ENCODE data around the gene OR51B2. TPM values are rescaled to one million over a fixed set of nuclear protein-coding genes. Genes with fewer than 3 reads are reported as not detected.
"Not testable (repeated sequence)": the region's sequence is repeated elsewhere in the genome, so short reads cannot be mapped to it uniquely, and the experiment has no call there.

Gene OR51B2
- not detected for total RNA-seq
- long read RNA-seq, result 0 reads

DNA sequence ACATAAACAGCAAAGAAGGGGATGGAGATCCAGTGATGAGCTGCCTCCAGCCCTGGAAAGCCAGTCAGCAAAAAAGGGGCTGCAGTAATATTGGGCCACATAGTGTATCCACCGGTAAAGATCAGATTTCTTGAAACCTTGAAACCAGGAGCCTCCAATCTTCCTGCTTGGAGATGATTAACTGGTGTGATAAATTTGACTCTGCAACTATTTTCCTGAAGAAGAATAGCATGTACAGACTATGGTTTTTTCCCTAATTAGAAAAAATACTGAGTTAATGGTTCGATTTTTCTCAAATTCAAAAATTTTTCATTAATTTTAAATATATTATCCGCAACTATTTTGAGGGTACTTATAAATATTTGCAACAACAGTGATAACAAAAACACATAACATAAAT, at the start of gene OR51B2:
Gene OR51B2, minus strand, starts transcription at position 101 of the 400 bp plus-strand sequence. Its CDS starts 0 bp downstream, at position 101.
- Histone ChIP-seq H3K36me3 (no peaks in the 10 kb centered on the region), H3K4me3 (no peak within 1 kb of the TSS), H3K9me3 (replicated peaks) (no peaks in the 10 kb centered on the region), H3K4me1 (no peaks in the 10 kb centered on the region), H3K27ac (replicated peaks) (no peak within 1 kb of the TSS), H3K27me3 (ENCODE audit: low read depth) (no peaks in the 10 kb centered on the region)
- intact Hi-C loops (cut with micrococcal nuclease), result no loop called here
- DNase-seq, result no peak
- TF ChIP-seq, protein P1, sequence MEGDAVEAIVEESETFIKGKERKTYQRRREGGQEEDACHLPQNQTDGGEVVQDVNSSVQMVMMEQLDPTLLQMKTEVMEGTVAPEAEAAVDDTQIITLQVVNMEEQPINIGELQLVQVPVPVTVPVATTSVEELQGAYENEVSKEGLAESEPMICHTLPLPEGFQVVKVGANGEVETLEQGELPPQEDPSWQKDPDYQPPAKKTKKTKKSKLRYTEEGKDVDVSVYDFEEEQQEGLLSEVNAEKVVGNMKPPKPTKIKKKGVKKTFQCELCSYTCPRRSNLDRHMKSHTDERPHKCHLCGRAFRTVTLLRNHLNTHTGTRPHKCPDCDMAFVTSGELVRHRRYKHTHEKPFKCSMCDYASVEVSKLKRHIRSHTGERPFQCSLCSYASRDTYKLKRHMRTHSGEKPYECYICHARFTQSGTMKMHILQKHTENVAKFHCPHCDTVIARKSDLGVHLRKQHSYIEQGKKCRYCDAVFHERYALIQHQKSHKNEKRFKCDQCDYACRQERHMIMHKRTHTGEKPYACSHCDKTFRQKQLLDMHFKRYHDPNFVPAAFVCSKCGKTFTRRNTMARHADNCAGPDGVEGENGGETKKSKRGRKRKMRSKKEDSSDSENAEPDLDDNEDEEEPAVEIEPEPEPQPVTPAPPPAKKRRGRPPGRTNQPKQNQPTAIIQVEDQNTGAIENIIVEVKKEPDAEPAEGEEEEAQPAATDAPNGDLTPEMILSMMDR (IDR thresholded peaks at IDR 0.05; ENCODE audit: borderline replicate concordance), result no peak

- no peak for DNase-seq
- intact Hi-C loops (cut with micrococcal nuclease), result no loop called here
- Histone ChIP-seq H3K4me3 (no peak overlapping the region), H3K27ac (replicated peaks) (no peak overlapping the region), H3K27me3 (ENCODE audit: low read depth) (no peaks in the 10 kb centered on the region), H3K36me3 (no peaks in the 10 kb centered on the region), H3K9me3 (replicated peaks) (peaks cover 8% of the 10 kb centered on the region), H3K4me1 (peaks cover 17% of the 10 kb centered on the region)
- TF ChIP-seq, protein P1 (IDR thresholded peaks at IDR 0.05; ENCODE audit: borderline replicate concordance), result no peak
Observed at GRCh38 chr11:5369789-5370188, 45.7 kb upstream of the OR51B2 start.

GRCh38 chr11:5368502-5369043, 44.5 kb upstream of the OR51B2 start:
- Histone ChIP-seq H3K4me1 (peaks cover 24% of the 10 kb centered on the region), H3K36me3 (no peaks in the 10 kb centered on the region), H3K9me3 (replicated peaks) (peaks cover 8% of the 10 kb centered on the region), H3K4me3 (no peak overlapping the region), H3K27me3 (ENCODE audit: low read depth) (no peaks in the 10 kb centered on the region), H3K27ac (replicated peaks) (no peak overlapping the region)
- TF ChIP-seq, protein P1 (IDR thresholded peaks at IDR 0.05; ENCODE audit: borderline replicate concordance), result no peak
- DNase-seq, result no peak
- intact Hi-C loops (cut with micrococcal nuclease), result no loop called here

DNA sequence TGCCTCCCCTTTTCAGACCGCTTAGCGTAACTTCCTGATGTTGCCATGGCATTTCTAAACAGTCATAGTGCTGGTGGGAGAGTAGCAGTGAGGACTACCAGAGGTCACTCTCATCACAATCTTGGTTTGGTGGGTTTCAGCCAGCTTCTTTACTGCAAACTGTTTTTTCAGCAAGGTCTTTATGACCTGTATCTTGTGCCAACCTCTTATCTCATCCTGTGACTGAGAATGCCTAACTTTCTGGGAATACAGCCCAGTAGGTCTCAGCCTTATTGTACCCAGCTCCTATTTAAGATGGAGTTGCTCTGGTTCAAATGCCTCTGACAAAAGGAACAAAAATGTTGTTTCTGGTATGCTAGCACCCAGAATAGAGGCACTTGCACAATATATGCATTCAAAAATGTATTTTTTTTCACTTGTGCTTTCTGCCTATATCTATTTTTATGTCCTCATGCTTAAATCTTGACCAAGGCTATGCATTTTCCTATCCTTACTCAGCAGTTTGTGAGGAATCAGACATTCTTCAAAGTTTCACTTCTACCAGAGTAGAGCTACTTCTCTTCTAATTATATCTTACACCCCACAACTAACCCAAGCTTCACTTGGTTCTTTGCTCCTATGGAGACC, 43.5 kb upstream of the OR51B2 start:
- intact Hi-C loops (cut with micrococcal nuclease), result no loop called here
- peaks cover under 1% of the 10 kb centered on the region for H3K9me3 ChIP-seq (replicated peaks)
- H3K27ac ChIP-seq (replicated peaks), result no peak overlapping the region
- H3K27me3 ChIP-seq (ENCODE audit: low read depth), result no peaks in the 10 kb centered on the region
- H3K4me1 ChIP-seq, result peaks cover 24% of the 10 kb centered on the region
- DNase-seq, result no peak
- H3K4me3 ChIP-seq, result no peak overlapping the region
- H3K36me3 ChIP-seq, result no peaks in the 10 kb centered on the region
- TF ChIP-seq, protein P1 (IDR thresholded peaks at IDR 0.05; ENCODE audit: borderline replicate concordance), result no peak

GRCh38 chr11:5366856-5367255, 42.8 kb upstream of the OR51B2 start:
- intact Hi-C loops (cut with micrococcal nuclease), result no loop called here
- H3K27ac ChIP-seq (replicated peaks), result no peak overlapping the region
- DNase-seq, result no peak

GRCh38 chr11:5366365-5366764, 42.3 kb upstream of the OR51B2 start:
- intact Hi-C loops (cut with micrococcal nuclease); H3K9me3 ChIP-seq (replicated peaks); H3K27ac ChIP-seq (replicated peaks); H3K27me3 ChIP-seq (ENCODE audit: low read depth); DNase-seq; H3K36me3 ChIP-seq; H3K4me3 ChIP-seq: not testable (repeated sequence)
- peaks cover 24% of the 10 kb centered on the region for H3K4me1 ChIP-seq

More at GRCh38 chr11:5366856-5367255, 42.8 kb upstream of the OR51B2 start:
- H3K36me3 ChIP-seq, result no peaks in the 10 kb centered on the region
- peaks cover 24% of the 10 kb centered on the region for H3K4me1 ChIP-seq
- TF ChIP-seq, protein P1 (IDR thresholded peaks at IDR 0.05; ENCODE audit: borderline replicate concordance), result no peak
- H3K27me3 ChIP-seq (ENCODE audit: low read depth), result no peaks in the 10 kb centered on the region
- no peak overlapping the region for H3K4me3 ChIP-seq
- no peaks in the 10 kb centered on the region for H3K9me3 ChIP-seq (replicated peaks)
